ENCODE data around the gene CHD1.
A peak's percentile ranks its signal among the peaks of the same experiment; 100 is the strongest.

The CHD1 gene

DNA sequence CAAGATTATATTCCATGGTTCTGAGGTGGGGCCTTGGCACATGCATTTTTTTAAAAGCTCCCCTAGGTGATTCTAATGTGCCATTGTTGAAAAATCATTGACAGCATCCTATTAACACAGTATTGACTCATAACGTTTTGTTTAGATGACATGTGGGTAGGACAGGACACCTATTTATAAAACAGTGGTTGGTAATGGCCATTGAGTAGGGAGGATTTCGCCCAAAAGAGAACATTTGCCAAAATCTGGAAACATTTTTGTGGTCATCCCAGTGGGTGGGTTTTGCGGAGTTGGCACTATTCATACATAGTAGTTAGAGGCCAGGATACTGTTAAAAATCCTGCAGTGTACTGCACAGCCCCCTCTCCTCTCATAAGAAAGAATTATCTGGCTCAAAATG lies 6.4 kb upstream of the CHD1 start:
- TF ChIP-seq EZH2phosphoT487 (IDR thresholded peaks at IDR 0.05; ENCODE audit: borderline replicate concordance, low read length), result no peak
- TF ChIP-seq, protein P1, sequence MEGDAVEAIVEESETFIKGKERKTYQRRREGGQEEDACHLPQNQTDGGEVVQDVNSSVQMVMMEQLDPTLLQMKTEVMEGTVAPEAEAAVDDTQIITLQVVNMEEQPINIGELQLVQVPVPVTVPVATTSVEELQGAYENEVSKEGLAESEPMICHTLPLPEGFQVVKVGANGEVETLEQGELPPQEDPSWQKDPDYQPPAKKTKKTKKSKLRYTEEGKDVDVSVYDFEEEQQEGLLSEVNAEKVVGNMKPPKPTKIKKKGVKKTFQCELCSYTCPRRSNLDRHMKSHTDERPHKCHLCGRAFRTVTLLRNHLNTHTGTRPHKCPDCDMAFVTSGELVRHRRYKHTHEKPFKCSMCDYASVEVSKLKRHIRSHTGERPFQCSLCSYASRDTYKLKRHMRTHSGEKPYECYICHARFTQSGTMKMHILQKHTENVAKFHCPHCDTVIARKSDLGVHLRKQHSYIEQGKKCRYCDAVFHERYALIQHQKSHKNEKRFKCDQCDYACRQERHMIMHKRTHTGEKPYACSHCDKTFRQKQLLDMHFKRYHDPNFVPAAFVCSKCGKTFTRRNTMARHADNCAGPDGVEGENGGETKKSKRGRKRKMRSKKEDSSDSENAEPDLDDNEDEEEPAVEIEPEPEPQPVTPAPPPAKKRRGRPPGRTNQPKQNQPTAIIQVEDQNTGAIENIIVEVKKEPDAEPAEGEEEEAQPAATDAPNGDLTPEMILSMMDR (IDR thresholded peaks at IDR 0.05; ENCODE audit: low read depth, low read length, poor library complexity, severe bottlenecking), result no peak
- Histone ChIP-seq H3K4me3 (ENCODE audit: low read length) (no peak overlapping the region), H3K27me3 (ENCODE audit: control insufficient read depth, low read length) (no peaks in the 10 kb centered on the region), H4K20me1 (ENCODE audit: control insufficient read depth, insufficient read depth, low read depth, low read length) (peaks cover 28% of the 10 kb centered on the region), H3K36me3 (ENCODE audit: control insufficient read depth, low read length) (peaks cover 8% of the 10 kb centered on the region), H3K9me2 (replicated peaks; ENCODE audit: control insufficient read depth, low read length) (no peaks in the 10 kb centered on the region), H3K79me2 (ENCODE audit: control insufficient read depth, low read length) (peaks cover 16% of the 10 kb centered on the region), H3F3A (ENCODE audit: control insufficient read depth, insufficient read depth) (peaks cover 4% of the 10 kb centered on the region; the same call in 1 of the 2 replicates), H3K4me2 (ENCODE audit: low read length) (no peak overlapping the region), H3K9me3 (ENCODE audit: control insufficient read depth, insufficient read depth, low read length) (no peaks in the 10 kb centered on the region), H3K4me1 (ENCODE audit: control insufficient read depth, low read length) (peaks cover 18% of the 10 kb centered on the region), H3K27ac (ENCODE audit: low read depth, low read length) (no peak overlapping the region)

- peaks cover 22% of the 10 kb centered on the region for H3K79me2 ChIP-seq (ENCODE audit: control insufficient read depth, low read length)
Measured at GRCh38 chr5:98934546-98934945, 5.7 kb upstream of the CHD1 start.

DNA sequence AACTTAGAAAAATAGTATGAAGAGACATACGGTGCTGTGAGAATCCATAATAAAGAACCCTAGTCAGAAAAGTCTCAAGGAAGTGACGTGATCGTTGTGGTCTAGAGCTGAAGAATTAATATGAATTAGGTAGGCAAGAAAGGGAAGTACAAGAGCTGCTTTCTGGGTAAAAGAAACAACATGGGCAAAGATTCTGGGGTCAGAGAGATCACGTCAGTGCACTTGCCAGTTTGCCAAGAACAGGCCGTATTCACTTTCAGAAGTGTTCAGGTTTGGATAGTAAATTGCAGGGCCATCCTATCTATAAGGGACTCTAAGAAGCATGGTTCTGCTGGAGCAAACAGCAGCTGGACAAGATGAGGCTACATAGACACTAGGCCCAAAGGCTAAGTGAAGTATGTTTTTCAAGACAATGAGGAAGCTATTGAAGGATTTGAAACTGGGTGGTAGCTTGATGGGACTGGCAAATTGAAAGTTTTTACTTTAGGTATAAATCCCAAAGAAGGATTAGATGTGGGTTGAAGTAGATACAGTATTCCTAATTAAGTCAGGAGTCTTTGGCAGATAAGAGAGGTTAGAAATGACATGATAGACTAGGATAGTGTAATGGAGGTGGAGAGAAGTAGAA lies 4.8 kb upstream of the CHD1 start:
- peaks cover 22% of the 10 kb centered on the region for H3K4me1 ChIP-seq (ENCODE audit: control insufficient read depth, low read length)
- no peak overlapping the region for H3K4me3 ChIP-seq (ENCODE audit: low read length)
- H3K27me3 ChIP-seq (ENCODE audit: control insufficient read depth, low read length), result no peaks in the 10 kb centered on the region
- peak overlapping the region; percentile 38 for H3K4me2 ChIP-seq (ENCODE audit: low read length)
- no peak overlapping the region for H3K27ac ChIP-seq (ENCODE audit: low read depth, low read length)
- peaks cover 23% of the 10 kb centered on the region for H3K79me2 ChIP-seq (ENCODE audit: control insufficient read depth, low read length)
- peaks cover 5% of the 10 kb centered on the region; the same call in 1 of the 2 replicates for H3F3A ChIP-seq (ENCODE audit: control insufficient read depth, insufficient read depth)
- TF ChIP-seq, protein P1 (IDR thresholded peaks at IDR 0.05; ENCODE audit: low read depth, low read length, poor library complexity, severe bottlenecking), result no peak
- no peak for TF ChIP-seq EZH2phosphoT487 (IDR thresholded peaks at IDR 0.05; ENCODE audit: borderline replicate concordance, low read length)
- peaks cover 32% of the 10 kb centered on the region for H4K20me1 ChIP-seq (ENCODE audit: control insufficient read depth, insufficient read depth, low read depth, low read length)
- H3K36me3 ChIP-seq (ENCODE audit: control insufficient read depth, low read length), result peaks cover 9% of the 10 kb centered on the region
- no peaks in the 10 kb centered on the region for H3K9me2 ChIP-seq (replicated peaks; ENCODE audit: control insufficient read depth, low read length)
- H3K9me3 ChIP-seq (ENCODE audit: control insufficient read depth, insufficient read depth, low read length), result no peaks in the 10 kb centered on the region

More at GRCh38 chr5:98934546-98934945, 5.7 kb upstream of the CHD1 start:
- Histone ChIP-seq H3K4me2 (ENCODE audit: low read length) (no peak overlapping the region), H3F3A (ENCODE audit: control insufficient read depth, insufficient read depth) (peaks cover 5% of the 10 kb centered on the region; the same call in 1 of the 2 replicates), H3K9me3 (ENCODE audit: control insufficient read depth, insufficient read depth, low read length) (no peaks in the 10 kb centered on the region), H3K4me1 (ENCODE audit: control insufficient read depth, low read length) (peaks cover 22% of the 10 kb centered on the region), H3K27me3 (ENCODE audit: control insufficient read depth, low read length) (no peaks in the 10 kb centered on the region), H3K4me3 (ENCODE audit: low read length) (no peak overlapping the region), H3K9me2 (replicated peaks; ENCODE audit: control insufficient read depth, low read length) (no peaks in the 10 kb centered on the region), H3K36me3 (ENCODE audit: control insufficient read depth, low read length) (peaks cover 9% of the 10 kb centered on the region), H3K27ac (ENCODE audit: low read depth, low read length) (no peak overlapping the region), H4K20me1 (ENCODE audit: control insufficient read depth, insufficient read depth, low read depth, low read length) (peaks cover 32% of the 10 kb centered on the region)
- TF ChIP-seq, protein P1 (IDR thresholded peaks at IDR 0.05; ENCODE audit: low read depth, low read length, poor library complexity, severe bottlenecking), result no peak
- TF ChIP-seq EZH2phosphoT487 (IDR thresholded peaks at IDR 0.05; ENCODE audit: borderline replicate concordance, low read length), result no peak
